HG03097 (cell line): ENCODE data around the gene POLRMT.

Source experiments
- ATAC-seq: cut with Tn5 transposase; IDR thresholded peaks from one replicate; pipeline ENCODE4 v1.9.1; 2021; ENCODE audit not compliant: unreplicated experiment, low FRiP score

The POLRMT gene

GRCh38 chr19:583198-583967, 50.0 kb downstream of the POLRMT start:
- ATAC-seq = no peak

- no peak for ATAC-seq
Observed at GRCh38 chr19:582497-583197, 50.7 kb downstream of the POLRMT start.

- no peak for ATAC-seq
Observed at GRCh38 chr19:581399-582111, 51.8 kb downstream of the POLRMT start.

GRCh38 chr19:580274-580835, 53.0 kb downstream of the POLRMT start:
- no peak for ATAC-seq

- no peak for ATAC-seq
Observed at GRCh38 chr19:579842-580155, 53.5 kb downstream of the POLRMT start.

- no peak for ATAC-seq
Observed at GRCh38 chr19:579111-579841, 54.1 kb downstream of the POLRMT start.

- ATAC-seq = no peak
Observed at GRCh38 chr19:577439-578392, 55.6 kb downstream of the POLRMT start.

- no peak for ATAC-seq
Observed at GRCh38 chr19:576768-577438, 56.4 kb downstream of the POLRMT start.

GRCh38 chr19:575527-576506, 57.5 kb downstream of the POLRMT start:
- no peak for ATAC-seq

- no peak for ATAC-seq
Observed at GRCh38 chr19:574658-575526, 58.4 kb downstream of the POLRMT start.

- no peak for ATAC-seq
Observed at GRCh38 chr19:573519-573825, 59.9 kb downstream of the POLRMT start.

GRCh38 chr19:572743-573518, 60.4 kb downstream of the POLRMT start:
- ATAC-seq = peak; percentile 21

GRCh38 chr19:572140-572742, 61.1 kb downstream of the POLRMT start, which contains the start of gene BSG:
TSS of gene BSG (plus strand) at chr19:572596. CDS start at chr19:572635, 39 bp downstream.
- peak; percentile 64 for ATAC-seq

GRCh38 chr19:571566-571974, 61.8 kb downstream of the POLRMT start:
- ATAC-seq = no peak

GRCh38 chr19:570937-571565, 62.3 kb downstream of the POLRMT start:
- no peak for ATAC-seq
